ENCODE measurements around the gene IKZF1.

Gene IKZF1

GRCh38 chr7:50304129-50304910, at the start of gene IKZF1:
IKZF1 (plus strand) TSS chr7:50304716; CDS start chr7:50319062, 14,346 bp downstream.
- no peak for DNase-seq (ENCODE audit: low read depth in 2 of 2)

- DNase-seq (ENCODE audit: low read depth in 2 of 2), result no peak
Observed at GRCh38 chr7:50261593-50261992, 42.9 kb upstream of the IKZF1 start.

GRCh38 chr7:50262446-50262845, 42.1 kb upstream of the IKZF1 start:
- DNase-seq (ENCODE audit: low read depth in 2 of 2), result no peak

DNA sequence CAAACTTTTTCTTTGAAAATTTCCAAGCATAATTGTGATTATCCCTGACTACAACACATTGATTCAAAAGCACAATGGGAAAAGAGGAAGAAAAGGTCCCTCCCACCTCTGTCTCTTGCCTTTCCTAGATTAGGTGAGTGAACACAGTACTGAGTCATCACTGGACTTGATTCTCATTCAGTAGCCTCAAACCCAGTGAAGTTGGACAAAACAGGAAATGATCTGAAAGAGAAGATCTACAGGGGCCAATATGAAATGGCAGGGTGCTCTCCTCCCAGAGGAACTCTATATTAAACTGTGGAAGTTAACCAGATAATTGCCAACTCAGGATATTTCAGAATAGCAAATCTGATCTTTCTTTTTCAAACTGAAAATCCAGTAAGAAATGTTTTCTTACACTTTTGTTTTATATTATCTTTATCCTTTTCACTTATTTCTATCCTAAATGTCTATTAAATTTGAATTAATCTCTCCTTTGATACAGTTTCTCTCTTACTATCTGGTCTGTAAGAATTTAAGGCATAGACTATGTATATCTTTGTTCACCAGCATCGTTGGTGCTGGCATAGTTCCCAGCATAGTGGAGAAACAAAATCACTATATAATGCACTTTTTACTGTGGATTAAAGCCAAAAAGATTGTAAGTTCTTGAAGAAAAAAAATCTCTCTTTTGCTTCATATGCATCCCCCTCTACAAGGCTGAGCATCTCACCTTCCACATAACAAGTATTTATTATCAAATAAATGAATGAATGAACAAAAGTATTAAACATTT, 41.4 kb upstream of the IKZF1 start:
- DNase-seq (ENCODE audit: low read depth in 2 of 2), result no peak

GRCh38 chr7:50264908-50265307, 39.6 kb upstream of the IKZF1 start:
- no peak for DNase-seq (ENCODE audit: low read depth in 2 of 2)

DNA sequence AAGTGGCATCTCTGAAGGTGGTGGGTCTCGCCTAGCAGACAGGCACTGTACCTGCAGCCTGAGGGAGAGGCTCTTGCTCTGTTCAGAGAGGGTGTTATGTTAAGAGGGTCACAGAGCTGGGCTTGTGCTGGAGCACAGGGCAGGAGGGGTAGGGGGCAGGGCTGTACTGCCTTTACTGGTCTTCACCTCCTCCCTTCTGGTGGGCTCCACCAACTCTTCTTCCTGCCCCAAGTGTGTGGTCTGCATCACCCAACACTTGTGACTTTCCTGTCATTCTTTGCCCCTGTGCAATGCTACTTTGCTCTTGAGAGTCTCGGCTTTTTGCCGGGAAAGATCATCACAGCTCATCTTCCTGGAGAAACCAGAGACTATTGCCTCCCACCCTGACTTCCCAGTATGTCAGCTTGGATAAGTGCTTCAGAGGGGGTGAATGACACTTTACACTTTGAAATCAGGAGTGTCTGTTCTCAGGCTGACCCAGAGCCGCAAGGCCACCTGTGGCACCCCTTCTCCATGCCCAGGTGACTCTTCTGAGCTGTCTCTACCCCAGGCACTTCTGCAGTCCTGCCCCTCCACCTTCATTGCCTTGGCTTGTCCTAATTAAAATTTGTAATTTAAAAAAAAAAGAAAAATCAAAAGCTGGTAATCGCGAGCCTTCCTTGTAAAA, 38.4 kb upstream of the IKZF1 start:
- no peak for DNase-seq (ENCODE audit: low read depth in 2 of 2)

DNA sequence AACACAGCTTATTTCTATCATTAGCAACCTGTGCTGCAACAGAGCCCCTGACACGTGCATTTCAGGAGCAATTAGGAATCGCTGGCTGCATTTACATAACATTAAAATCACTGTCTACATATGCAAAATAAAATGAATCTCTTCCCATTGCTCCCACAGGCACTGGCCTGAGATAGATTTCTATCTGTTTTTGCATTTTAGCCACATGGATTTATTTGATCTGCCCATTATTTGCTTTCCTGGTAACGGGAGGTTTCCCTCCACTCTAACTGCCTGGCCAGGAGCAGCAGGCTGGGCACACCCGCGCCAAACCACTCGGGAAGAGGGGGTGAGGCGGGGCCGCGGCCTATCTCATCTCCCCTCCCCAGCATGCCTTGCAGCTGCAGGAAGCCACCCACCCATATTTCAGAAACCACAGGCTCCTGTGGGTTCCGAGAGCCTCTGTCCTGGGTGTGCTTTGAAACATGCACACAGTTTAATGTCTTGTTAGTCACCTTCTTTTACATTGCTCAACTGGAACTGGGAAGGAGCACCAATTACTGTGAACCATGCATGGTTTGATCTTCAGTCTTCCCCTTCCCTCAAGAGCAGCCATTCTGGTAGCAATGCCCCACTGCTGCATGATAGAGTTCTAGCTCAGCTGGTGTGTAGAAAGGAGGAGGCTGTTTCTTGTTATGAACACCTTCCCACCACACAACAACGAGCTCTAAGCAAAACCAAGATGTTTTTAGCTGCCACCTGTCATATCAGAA, 37.7 kb upstream of the IKZF1 start:
- DNase-seq (ENCODE audit: low read depth in 2 of 2), result no peak

DNA sequence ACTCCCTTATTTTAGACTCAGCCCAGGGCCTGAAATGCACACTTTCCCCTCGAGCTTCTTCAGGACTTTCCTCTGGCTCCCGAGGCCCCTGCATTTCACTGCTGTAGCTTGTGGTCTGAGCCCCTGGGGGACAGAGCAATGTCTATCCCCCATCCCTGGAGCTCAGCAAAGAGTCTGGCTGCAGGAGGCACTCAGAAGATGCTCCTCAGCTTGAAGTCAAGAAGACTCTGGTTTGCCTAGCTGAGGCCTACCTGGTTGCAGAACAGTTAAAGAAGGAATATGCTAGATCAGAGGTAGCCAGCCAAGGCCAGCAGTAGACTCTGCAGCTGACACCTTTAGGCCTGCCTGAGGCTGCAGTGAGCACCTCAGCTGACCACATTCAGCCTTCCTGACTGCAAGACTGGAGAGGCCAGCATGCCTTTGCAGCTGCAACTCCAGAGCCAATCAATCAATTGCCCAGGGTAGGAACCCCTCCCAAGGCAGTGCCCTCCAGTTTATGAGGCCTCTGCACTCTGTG, 36.9 kb upstream of the IKZF1 start:
- no peak for DNase-seq (ENCODE audit: low read depth in 2 of 2)

DNA sequence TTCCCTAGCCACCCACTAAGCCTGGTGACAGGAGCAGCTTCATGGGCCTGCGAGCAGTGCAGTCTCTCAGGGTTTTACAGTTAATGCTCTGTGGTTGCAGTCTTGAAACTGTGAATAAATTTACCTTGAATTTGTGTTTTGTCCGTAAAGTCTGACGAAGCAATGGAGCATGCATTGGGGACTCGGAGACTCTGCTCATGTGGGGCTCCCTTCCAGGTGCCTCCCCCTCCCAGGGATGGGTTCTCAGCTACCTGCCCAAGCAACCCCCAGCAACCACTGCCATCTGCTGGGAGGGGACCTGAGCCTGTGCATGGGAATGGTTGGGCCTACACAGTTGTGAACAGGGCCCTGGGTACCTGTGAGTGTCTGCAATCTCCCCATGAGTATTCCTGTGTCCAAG, 36.3 kb upstream of the IKZF1 start:
- no peak for DNase-seq (ENCODE audit: low read depth in 2 of 2)

DNA sequence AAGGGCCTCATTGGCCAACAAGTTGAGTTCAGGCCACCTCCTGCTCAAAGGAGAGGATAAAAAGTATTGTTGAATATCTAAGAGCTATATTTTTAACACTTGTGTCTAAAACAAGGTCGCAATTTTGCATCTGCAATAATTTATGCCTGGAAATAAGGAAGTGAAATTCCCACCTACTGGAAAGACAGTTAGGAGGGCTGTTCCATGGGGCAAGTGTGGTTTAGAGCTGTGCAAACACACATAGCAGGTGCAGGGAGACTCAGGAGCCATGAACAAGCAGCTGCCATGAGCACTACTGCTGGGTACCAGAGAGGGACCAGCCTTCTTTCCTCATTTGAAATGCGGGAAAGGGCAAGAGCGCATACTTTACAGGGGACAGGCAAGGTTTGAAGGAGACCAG, 35.5 kb upstream of the IKZF1 start:
- DNase-seq (ENCODE audit: low read depth in 2 of 2), result no peak

- no peak for DNase-seq (ENCODE audit: low read depth in 2 of 2)
Observed at GRCh38 chr7:50270531-50271018, 33.9 kb upstream of the IKZF1 start.

DNA sequence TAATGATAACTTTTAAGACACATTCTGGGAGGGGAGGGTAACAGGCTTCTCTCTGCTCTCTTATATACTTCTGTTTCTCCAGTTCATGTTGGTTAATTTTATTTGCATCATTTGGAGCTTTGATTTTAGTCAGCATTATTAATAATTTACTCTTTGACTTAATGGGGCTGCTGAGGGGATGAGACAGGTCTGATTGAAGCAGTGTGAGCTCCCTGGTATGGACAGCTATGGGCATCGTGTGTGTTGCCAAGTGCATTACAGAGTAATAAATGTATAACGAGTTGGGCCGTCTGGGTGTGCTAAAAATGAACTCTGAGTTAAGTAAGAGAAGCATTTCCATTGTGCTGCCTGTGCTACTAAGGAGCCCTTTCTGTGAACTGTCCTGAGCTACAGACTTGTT, 31.7 kb upstream of the IKZF1 start:
- DNase-seq (ENCODE audit: low read depth in 2 of 2), result no peak

DNA sequence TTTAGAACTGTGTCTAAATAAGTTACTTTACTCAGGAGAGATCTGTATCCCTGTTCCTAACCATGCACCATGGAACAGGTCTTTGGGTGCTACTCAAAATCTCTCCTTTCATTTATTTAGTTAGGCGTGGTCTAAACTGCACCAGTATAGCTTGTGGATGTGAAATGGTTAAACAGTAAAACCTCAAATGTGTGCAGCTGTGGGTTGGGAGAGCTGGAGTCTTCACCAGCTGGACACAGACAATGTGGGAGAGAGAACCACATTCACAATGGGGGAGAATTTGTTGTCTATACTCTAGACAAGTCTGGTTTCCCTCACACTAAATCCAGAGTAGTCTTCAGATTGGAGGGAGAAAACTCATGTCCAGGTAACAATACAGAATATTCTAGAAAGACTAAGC, 31.2 kb upstream of the IKZF1 start:
- no peak for DNase-seq (ENCODE audit: low read depth in 2 of 2)

GRCh38 chr7:50273870-50274269, 30.6 kb upstream of the IKZF1 start:
- no peak for DNase-seq (ENCODE audit: low read depth in 2 of 2)

- DNase-seq (ENCODE audit: low read depth in 2 of 2), result no peak
Observed at GRCh38 chr7:50274361-50274760, 30.2 kb upstream of the IKZF1 start.

GRCh38 chr7:50275430-50275829, 29.1 kb upstream of the IKZF1 start:
- DNase-seq (ENCODE audit: low read depth in 2 of 2), result no peak

GRCh38 chr7:50276483-50276882, 28.0 kb upstream of the IKZF1 start:
- DNase-seq (ENCODE audit: low read depth in 2 of 2), result no peak

- DNase-seq (ENCODE audit: low read depth in 2 of 2), result no peak
Observed at GRCh38 chr7:50278120-50278519, 26.4 kb upstream of the IKZF1 start.

GRCh38 chr7:50281680-50282445, 22.7 kb upstream of the IKZF1 start:
- DNase-seq (ENCODE audit: low read depth in 2 of 2), result no peak

- no peak for DNase-seq (ENCODE audit: low read depth in 2 of 2)
Observed at GRCh38 chr7:50282813-50283605, 21.5 kb upstream of the IKZF1 start.
